ENCODE data around the gene CEP152.

CEP152 gene

DNA sequence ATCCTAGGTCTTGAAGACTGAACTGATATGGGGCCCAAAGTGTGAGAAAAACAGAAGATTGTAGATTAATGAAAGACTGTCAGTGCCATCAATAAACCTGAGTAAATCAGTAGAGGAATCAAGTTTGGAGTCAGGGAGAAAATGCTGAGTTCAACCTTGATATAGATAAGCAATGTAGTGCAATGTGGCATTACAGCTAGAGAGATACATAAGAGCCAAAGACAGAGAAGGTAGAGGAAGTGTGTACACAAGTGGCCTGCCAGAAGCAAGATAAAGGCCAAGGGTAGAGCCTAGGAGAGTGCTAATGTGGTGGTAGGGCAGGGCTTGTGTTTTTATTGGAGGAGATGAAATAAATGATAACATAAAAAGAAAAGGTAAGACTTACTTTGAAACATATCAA lies 41.1 kb upstream of the CEP152 start:
- TF ChIP-seq, protein P1, sequence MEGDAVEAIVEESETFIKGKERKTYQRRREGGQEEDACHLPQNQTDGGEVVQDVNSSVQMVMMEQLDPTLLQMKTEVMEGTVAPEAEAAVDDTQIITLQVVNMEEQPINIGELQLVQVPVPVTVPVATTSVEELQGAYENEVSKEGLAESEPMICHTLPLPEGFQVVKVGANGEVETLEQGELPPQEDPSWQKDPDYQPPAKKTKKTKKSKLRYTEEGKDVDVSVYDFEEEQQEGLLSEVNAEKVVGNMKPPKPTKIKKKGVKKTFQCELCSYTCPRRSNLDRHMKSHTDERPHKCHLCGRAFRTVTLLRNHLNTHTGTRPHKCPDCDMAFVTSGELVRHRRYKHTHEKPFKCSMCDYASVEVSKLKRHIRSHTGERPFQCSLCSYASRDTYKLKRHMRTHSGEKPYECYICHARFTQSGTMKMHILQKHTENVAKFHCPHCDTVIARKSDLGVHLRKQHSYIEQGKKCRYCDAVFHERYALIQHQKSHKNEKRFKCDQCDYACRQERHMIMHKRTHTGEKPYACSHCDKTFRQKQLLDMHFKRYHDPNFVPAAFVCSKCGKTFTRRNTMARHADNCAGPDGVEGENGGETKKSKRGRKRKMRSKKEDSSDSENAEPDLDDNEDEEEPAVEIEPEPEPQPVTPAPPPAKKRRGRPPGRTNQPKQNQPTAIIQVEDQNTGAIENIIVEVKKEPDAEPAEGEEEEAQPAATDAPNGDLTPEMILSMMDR (IDR thresholded peaks at IDR 0.05; ENCODE audit: insufficient read depth, low read depth, low read length, missing control alignments), result no peak
- no peak for DNase-seq (ENCODE audit: low read depth)
- no peak overlapping the region for H3K4me3 ChIP-seq (ENCODE audit: low read depth, low read length)

DNA sequence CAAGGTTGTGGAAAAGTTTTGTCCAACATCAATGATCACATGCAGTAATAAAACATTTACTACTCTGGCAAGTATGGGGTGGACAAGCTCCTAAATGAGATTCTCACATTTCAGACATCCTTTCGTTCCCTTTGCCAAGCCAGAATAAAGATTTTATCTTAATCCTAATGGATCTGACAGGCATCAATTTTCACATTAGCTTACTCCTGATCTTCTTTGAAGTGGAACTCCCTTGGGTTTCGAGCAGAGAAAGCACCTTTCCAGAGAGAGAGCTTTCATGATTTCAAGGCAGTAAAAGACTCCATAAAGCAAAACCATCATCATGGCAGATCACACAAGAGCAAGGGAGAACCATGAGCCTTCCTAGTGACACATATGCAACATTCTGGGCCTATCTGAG lies 39.8 kb upstream of the CEP152 start:
- DNase-seq (ENCODE audit: low read depth), result no peak
- TF ChIP-seq, protein P1 (IDR thresholded peaks at IDR 0.05; ENCODE audit: insufficient read depth, low read depth, low read length, missing control alignments), result no peak
- H3K4me3 ChIP-seq (ENCODE audit: low read depth, low read length), result no peak overlapping the region

DNA sequence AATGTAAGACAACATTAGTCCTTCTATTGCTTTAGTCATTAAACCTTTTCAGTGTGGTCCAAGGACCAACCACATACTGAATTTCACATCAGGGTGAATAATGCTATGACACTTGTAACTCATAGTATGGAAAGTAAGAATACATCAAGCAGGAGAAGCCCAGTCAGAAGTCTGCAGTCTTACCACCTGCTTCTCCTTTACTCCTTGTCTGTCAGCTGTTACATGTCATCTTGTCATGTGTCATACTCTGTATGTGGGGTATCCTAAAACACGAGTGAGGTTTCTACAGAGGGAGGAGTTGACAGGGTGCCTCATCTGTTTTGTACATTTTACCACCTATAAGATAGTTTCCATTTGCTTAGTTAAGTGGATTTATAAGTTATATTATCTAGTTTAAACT lies 34.3 kb upstream of the CEP152 start:
- no peak overlapping the region for H3K4me3 ChIP-seq (ENCODE audit: low read depth, low read length)
- no peak for DNase-seq (ENCODE audit: low read depth)
- TF ChIP-seq, protein P1 (IDR thresholded peaks at IDR 0.05; ENCODE audit: insufficient read depth, low read depth, low read length, missing control alignments), result no peak

DNA sequence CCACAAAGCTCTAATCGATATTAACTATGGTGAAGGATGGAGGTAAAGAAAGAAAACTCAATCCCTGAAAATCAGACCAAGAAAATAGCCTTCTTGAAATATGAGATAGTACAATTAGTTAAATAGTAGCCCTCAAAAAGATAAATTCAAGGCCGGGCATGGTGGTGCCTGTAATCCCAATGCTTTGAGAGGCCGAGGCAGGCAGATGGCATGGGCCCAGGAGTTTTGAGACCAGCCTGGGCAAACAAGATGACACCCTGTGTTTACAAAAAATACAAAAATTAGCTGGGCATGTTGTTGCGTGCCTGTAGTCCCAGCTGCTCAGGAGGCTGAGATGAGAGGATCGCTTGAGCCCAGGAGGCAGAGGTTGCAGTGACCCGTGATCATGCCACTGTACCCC lies 31.6 kb upstream of the CEP152 start:
- no peak for DNase-seq (ENCODE audit: low read depth)
- TF ChIP-seq, protein P1 (IDR thresholded peaks at IDR 0.05; ENCODE audit: insufficient read depth, low read depth, low read length, missing control alignments), result no peak
- H3K4me3 ChIP-seq (ENCODE audit: low read depth, low read length), result no peak overlapping the region

DNA sequence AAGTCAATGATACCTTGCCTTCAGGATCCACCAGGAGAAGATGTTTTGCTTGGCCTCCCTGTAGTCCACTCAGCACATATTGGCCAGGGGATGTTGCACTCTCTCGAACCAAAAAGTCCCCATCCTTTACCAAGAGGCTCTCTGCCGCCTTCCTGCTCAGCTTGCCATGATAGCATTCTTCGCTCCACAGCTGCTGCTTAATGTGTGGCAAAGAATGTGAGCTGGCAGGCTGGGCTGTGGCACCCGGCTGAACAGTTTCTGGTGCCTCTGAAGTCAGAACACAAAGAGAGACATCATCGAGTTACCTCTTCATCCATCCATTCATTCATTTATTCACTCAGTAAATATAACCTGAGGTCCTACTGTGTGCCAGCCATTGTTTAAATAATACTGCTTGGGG lies 23.9 kb upstream of the CEP152 start:
- H3K4me3 ChIP-seq (ENCODE audit: low read depth, low read length), result no peak overlapping the region
- no peak for DNase-seq (ENCODE audit: low read depth)
- TF ChIP-seq, protein P1 (IDR thresholded peaks at IDR 0.05; ENCODE audit: insufficient read depth, low read depth, low read length, missing control alignments), result no peak

DNA sequence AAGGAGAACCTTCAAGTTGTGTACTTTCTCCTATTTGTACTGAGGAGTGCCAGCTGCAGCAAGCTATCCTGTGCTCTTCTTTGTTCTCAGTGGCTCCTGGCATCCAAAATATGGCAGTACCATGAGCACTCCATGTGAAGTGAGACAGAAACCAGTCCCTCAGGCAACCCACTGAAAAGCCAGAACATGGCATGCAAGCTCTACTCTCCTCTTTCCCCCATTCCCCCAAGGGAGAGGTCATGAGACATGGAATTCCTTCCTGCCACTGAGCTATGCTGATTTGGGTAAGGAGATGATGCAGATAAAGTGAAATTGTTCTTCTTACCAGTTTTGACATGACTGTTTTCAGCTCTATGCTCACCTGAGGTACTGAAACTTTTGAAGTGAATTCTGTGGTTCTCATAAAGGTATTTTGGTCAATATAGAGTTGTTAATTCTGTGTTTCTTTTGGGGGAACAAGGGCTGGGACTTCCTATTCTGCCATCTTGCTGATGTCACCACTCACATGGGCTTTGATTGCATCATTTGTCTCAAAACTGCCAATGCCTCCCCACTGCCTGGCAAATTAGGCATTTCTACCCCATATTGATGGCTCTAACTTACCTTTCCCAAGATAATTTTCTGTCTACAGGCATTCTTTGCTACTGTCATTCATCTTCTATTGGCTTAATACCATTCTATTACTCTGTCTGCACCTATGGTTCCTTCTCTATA lies 22.8 kb upstream of the CEP152 start:
- TF ChIP-seq, protein P1 (IDR thresholded peaks at IDR 0.05; ENCODE audit: insufficient read depth, low read depth, low read length, missing control alignments), result no peak
- no peak overlapping the region for H3K4me3 ChIP-seq (ENCODE audit: low read depth, low read length)
- no peak for DNase-seq (ENCODE audit: low read depth)

DNA sequence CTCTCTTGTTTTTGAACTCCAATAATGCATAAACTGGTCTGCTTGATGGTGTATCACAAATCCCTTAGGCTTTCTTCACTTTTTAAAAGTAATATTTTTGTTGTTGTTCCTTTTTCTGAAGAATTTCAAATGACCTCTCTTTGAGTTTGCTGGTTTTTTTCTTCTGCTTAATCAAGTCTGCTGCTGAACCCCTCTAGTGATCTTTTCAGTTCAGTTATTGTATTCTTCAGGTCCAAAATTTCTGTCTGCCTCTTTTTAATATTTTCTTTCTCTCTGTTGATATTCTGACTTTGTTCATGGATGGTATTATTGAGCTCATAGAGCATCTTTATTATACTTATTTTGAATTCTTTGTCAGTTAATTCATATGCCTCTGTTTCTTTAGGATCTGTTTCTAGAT lies 21.8 kb upstream of the CEP152 start:
- TF ChIP-seq, protein P1 (IDR thresholded peaks at IDR 0.05; ENCODE audit: insufficient read depth, low read depth, low read length, missing control alignments), result no peak
- no peak for DNase-seq (ENCODE audit: low read depth)
- H3K4me3 ChIP-seq (ENCODE audit: low read depth, low read length), result no peak overlapping the region

All from GM12865 (cell line).